Left colon (tissue), 2 donors: ENCODE data around the gene EYA3. TPM values are rescaled to one million over a fixed set of nuclear protein-coding genes. Genes with fewer than 3 reads are reported as not detected.
A peak's percentile ranks its signal among the peaks of the same experiment; 100 is the strongest.

Experiments used
- ATAC-seq: fragments of 200-7000 bp; cut with Tn5 transposase; one replicate; pipeline ENCODE4 v1.9.1; 2020; ENCODE audit warnings: mild to moderate bottlenecking, moderate library complexity
- DNase-seq, 2 donors: peaks; one replicate each; pipeline ENCODE4 v3.0.0-alpha.2; 2020
- intact Hi-C, 2 donors: fragments of 100-400 bp; cut with DNase I in 1 of 2; cut with micrococcal nuclease in 1 of 2; formaldehyde crosslinking; loops; one replicate each; pipeline versions ENCODE4 v1.11.2 to v1.14.0; 2022; cut with DNase I, micrococcal nuclease
- total RNA-seq, 2 donors: library from RNA; stranded (reverse); fragmentation: NEBNext Ultra II Directional; extraction: Animal tissue kit (Norgen Biotek cat#: 25700); gene quantifications; one replicate each; pipeline ENCODE4 v1.2.1, GENCODE V29; 2021
- donor health status: DM: no; HTN: no; CAD: no.
- donor health status: DM: yes; HTN: yes; CAD: no.

EYA3 gene
- total RNA-seq, 2 donors from 2014 or later, result 22.9 to 23.5 TPM

DNA sequence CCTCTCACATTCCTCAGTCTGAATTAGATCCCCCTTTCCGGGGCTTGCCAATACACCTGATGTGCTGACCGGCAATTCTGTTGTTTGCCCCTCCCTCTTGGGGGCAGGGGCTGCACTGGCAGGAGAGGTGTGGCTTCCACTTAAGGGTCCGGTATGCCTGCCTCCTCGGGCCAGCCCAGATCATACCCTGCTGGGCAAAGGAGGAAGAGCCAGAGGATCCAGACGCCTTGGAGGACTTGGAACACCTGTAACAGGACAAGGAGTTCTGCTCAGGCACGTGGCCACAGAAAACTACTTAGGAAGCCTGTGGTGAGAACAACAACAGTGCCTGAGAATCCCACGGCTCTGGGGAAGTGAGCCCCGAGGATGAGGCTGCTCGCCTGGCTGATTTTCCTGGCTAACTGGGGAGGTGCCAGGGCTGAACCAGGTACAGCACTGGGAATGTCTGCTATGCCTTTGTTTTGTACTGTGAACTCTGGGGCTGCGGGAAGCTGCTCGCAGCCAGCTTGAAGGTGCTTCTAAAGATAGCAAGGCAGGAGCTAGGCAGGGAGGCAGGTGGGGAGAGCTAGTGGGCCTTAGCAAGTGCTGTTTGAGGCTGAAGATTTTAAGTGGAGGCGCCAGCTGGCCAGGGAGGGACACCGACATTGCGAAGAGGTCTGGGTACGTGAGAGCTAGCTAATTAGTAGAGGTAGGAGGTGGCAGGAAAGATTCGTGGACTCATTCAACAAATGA is 153.4 kb downstream of the EYA3 start, which contains the start of gene SMPDL3B:
Gene SMPDL3B (plus strand): TSS at position 183 of the 732 bp plus-strand sequence. CDS start 184 bp downstream, at position 367.
- DNase-seq (peak; percentile 79 to 84), ATAC-seq (peak; percentile 96)
- intact Hi-C loops, result no loop called here

- intact Hi-C loops, result no loop called here
- ATAC-seq (no peak), DNase-seq (no peak)
These were observed 156.7 kb downstream of the EYA3 start for GRCh38 chr1:27931759-27932158.

GRCh38 chr1:27931184-27931583 is 157.2 kb downstream of the EYA3 start:
- intact Hi-C loops, result no loop called here
- no peak for ATAC-seq
- no peak for DNase-seq

DNA sequence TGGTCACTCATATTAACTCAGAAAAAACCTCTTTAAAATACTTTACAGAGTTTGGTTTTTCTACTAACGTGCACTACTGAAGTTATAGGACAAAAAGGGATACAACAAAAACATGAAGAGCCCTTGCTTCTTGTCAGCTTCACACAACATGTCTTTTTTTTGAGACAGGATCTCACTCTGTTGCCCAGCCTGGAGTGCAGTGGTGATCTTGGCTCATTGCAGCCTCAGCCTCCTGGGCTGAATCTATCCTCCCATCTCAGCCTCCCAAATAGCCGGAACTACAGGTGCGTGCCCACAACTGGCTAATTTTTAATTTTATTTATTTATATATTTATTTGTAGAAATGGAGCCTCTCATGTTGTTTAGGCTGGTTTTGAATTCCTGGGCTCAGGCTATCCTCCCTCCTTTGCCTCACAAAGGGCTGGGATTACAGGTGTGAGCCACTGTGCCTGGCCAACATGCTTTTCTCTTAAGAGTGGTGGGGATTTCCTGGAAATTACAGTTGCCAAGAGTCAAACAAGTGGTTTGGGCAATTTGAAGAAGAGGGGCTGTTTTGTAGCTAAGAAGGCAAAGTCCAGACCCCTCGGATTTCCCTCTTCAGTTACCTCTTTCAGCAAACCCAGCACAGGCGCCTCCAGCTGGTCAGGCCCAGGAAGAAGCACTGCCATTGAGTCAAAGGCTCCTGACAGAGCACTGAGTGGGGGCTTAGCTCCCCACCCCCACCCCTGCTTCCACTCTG is 160.0 kb downstream of the EYA3 start:
- ATAC-seq (no peak), DNase-seq (no peak)
- intact Hi-C loops, result no loop called here

DNA sequence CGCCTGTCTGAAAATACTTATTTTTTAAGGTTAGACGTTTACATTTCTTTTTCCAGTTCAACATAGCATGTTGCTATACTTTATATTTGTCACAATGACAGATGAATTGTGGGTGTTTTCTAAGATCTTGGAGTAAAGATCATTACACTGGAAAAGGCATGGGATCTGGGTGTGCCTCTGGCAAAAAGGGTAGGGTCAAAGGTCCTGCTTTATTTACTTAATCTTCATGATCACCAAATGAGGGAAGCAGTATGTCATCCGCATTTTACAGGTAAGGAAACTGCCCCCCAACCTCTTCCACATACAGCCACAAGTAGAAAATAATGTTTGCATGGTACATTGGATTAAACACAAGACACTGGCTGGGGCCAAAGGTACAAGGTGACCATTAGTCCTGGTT is 166.1 kb downstream of the EYA3 start:
- DNase-seq (no peak), ATAC-seq (peak; percentile 97)
- intact Hi-C loops, result no loop called here

Other genes starting within 250 kb of the EYA3 start
- 10 to 100 TPM in 1 of 2 donors, 1 to 10 TPM in 1; 6.7 to 14.4 TPM for gene THEMIS2, start 216.1 kb downstream of the EYA3 start, total RNA-seq
- 10 to 100 TPM; 21.2 to 23.1 TPM for gene RPA2, start 174.0 kb downstream of the EYA3 start, total RNA-seq
- gene SMPDL3B, start 153.6 kb downstream of the EYA3 start, total RNA-seq, result 10 to 100 TPM; 57.1 to 62.4 TPM
- 1 to 10 TPM; 8.4 to 9.9 TPM for gene XKR8, start 128.6 kb downstream of the EYA3 start, total RNA-seq
- gene PTAFR, start 88.1 kb upstream of the EYA3 start, total RNA-seq, result 1 to 10 TPM; 2.4 to 3.7 TPM
- 10 to 100 TPM; 45.7 to 48.6 TPM for gene DNAJC8, start 144.4 kb upstream of the EYA3 start, total RNA-seq
- 100 to 1,000 TPM; 251 to 302 TPM for gene ATP5IF1, start 147.5 kb upstream of the EYA3 start, total RNA-seq
- gene SESN2, start 170.9 kb upstream of the EYA3 start, total RNA-seq, result 10 to 100 TPM; 34.7 to 40.3 TPM
- gene MED18, start 240.4 kb upstream of the EYA3 start, total RNA-seq, result 10 to 100 TPM; 29.1 to 31.6 TPM